GM23338 (cell line): ENCODE measurements around the gene ATP1B3. TPM values are rescaled to one million over a fixed set of nuclear protein-coding genes. Genes with fewer than 3 reads are reported as not detected.

Experiments
- ATAC-seq: fragments of 200-7000 bp; cut with Tn5 transposase; 3 replicates; pipeline ENCODE4 v1.9.1; 2020
- DNase-seq: peaks from one replicate; pipeline ENCODE4 v3.0.0-alpha.2; 2015; ENCODE audit warnings: low spot score
- H2AFZ ChIP-seq: fragments of 200-600 bp; sonication (generic); 2 replicates; pipeline ENCODE4 v1.8.0; 2016; ENCODE audit warnings: antibody characterized with exemption, mild to moderate bottlenecking, moderate library complexity
- H3F3A ChIP-seq: fragments of 200-600 bp; sonication (generic); replicated peaks from 2 replicates; pipeline ENCODE4 v1.8.0; 2017; ENCODE audit warnings: antibody characterized with exemption, mixed run types, low read depth
- H3K27ac ChIP-seq: fragments of 200-600 bp; sonication (generic); 2 replicates; pipeline ENCODE4 v1.6.1; 2016; ENCODE audit warnings: low read depth
- H3K27me3 ChIP-seq: fragments of 200-600 bp; sonication (generic); 2 replicates; pipeline ENCODE4 v1.8.0; 2016; ENCODE audit warnings: mild to moderate bottlenecking, mixed run types, moderate library complexity; ENCODE audit not compliant: insufficient read depth
- H3K36me3 ChIP-seq: fragments of 200-600 bp; sonication (generic); 2 replicates; pipeline ENCODE4 v1.8.0; 2016; ENCODE audit warnings: mild to moderate bottlenecking; ENCODE audit not compliant: insufficient read depth
- H3K4me1 ChIP-seq: fragments of 200-600 bp; sonication (generic); 2 replicates; pipeline ENCODE4 v1.8.0; 2016; ENCODE audit warnings: mild to moderate bottlenecking, moderate library complexity; ENCODE audit not compliant: insufficient read depth
- H3K4me2 ChIP-seq: fragments of 200-600 bp; sonication (generic); 2 replicates; pipeline ENCODE4 v1.7.1; 2017; ENCODE audit warnings: mixed run types
- H3K4me3 ChIP-seq: fragments of 200-600 bp; sonication (generic); 2 replicates; pipeline ENCODE4 v1.6.1; 2016; ENCODE audit warnings: mixed run types
- H3K79me2 ChIP-seq: fragments of 200-600 bp; sonication (generic); replicated peaks from 2 replicates; pipeline ENCODE4 v1.8.0; 2017; ENCODE audit warnings: mild to moderate bottlenecking; ENCODE audit not compliant: insufficient read depth
- H3K9me2 ChIP-seq: fragments of 200-600 bp; sonication (generic); 2 replicates; pipeline ENCODE4 v1.8.0; 2017; ENCODE audit not compliant: insufficient read depth
- H4K20me1 ChIP-seq: fragments of 200-600 bp; sonication (generic); replicated peaks from 2 replicates; pipeline ENCODE4 v1.8.0; 2017; ENCODE audit warnings: mild to moderate bottlenecking; ENCODE audit not compliant: insufficient read depth
- H3K27ac Mint-ChIP-seq: 2 replicates; pipeline ENCODE4 v1.8.0; 2020; ENCODE audit warnings: inconsistent platforms, mild to moderate bottlenecking, moderate library complexity, mixed read lengths
- H3K27me3 Mint-ChIP-seq: 3 replicates; pipeline ENCODE4 v1.8.0; 2022; ENCODE audit warnings: low read depth, mild to moderate bottlenecking, moderate library complexity, mixed read lengths, inconsistent platforms; ENCODE audit not compliant: insufficient read depth, poor library complexity
- H3K36me3 Mint-ChIP-seq: 3 replicates; pipeline ENCODE4 v1.8.0; 2021; ENCODE audit warnings: low read depth, mild to moderate bottlenecking, inconsistent platforms, moderate library complexity, mixed read lengths
- H3K4me1 Mint-ChIP-seq: 3 replicates; pipeline ENCODE4 v1.8.0; 2020; ENCODE audit warnings: mild to moderate bottlenecking, inconsistent platforms, mixed read lengths
- H3K4me3 Mint-ChIP-seq: 3 replicates; pipeline ENCODE4 v1.8.0; 2021; ENCODE audit warnings: moderate library complexity, mild to moderate bottlenecking, inconsistent platforms, mixed read lengths
- H3K9me3 Mint-ChIP-seq: 3 replicates; pipeline ENCODE4 v1.8.0; 2020; ENCODE audit warnings: moderate library complexity, mild to moderate bottlenecking, inconsistent platforms, mixed read lengths
- EZH2 ChIP-seq: fragments of 200-600 bp; sonication (generic); IDR thresholded peaks from one replicate; pipeline ENCODE4 v1.8.0; 2017; ENCODE audit warnings: antibody characterized with exemption, mild to moderate bottlenecking, low read depth; ENCODE audit not compliant: unreplicated experiment
- EZH2phosphoT487 ChIP-seq: fragments of 200-600 bp; sonication (generic); IDR thresholded peaks from one replicate; pipeline ENCODE4 v1.8.1; 2018; ENCODE audit warnings: antibody characterized with exemption; ENCODE audit not compliant: unreplicated experiment
- NANOG ChIP-seq: IDR thresholded peaks from 2 replicates; pipeline ENCODE4 v1.6.1; 2016; ENCODE audit warnings: antibody characterized with exemption, borderline replicate concordance
- POLR2AphosphoS5 ChIP-seq: IDR thresholded peaks from 2 replicates; pipeline ENCODE4 v1.6.1; 2016; ENCODE audit warnings: antibody characterized with exemption, low read depth
- REST ChIP-seq: IDR thresholded peaks from one replicate; pipeline ENCODE4 v1.6.1; 2018; ENCODE audit warnings: antibody characterized with exemption; ENCODE audit not compliant: unreplicated experiment
- STAT1 ChIP-seq: IDR thresholded peaks from one replicate; pipeline ENCODE4 v1.6.1; 2016; ENCODE audit warnings: antibody characterized with exemption; ENCODE audit not compliant: unreplicated experiment
- ZNF331 ChIP-seq: fragments of 250-450 bp; sonication (Bioruptor Pico); IDR thresholded peaks from 2 replicates; pipeline ENCODE4 v1.5.0; 2020; ENCODE audit warnings: low read depth, mild to moderate bottlenecking, moderate library complexity
- ZNF462 ChIP-seq: fragments of 250-450 bp; sonication (Bioruptor Pico); IDR thresholded peaks from 2 replicates; pipeline ENCODE4 v1.5.0; 2020; ENCODE audit warnings: mild to moderate bottlenecking, moderate library complexity
- polyA plus RNA-seq: library from polyadenylated mRNA; unstranded; fragments of >200 nt; fragmentation: Nextera tagmentation; extraction: Ambion mirVana; gene quantifications from 2 replicates; pipeline ENCODE4 v1.2.1, GENCODE V29; 2016
- total RNA-seq: library from RNA; depleted of rRNA; stranded (reverse); fragments of >200 nt; shearing (Covaris generic); gene quantifications from 2 replicates; pipeline ENCODE4 v1.2.3, GENCODE V29; 2014

Gene ATP1B3
- total and polyA plus RNA-seq, 2 experiments from 2014 or later = 135 to 315 TPM

- TF ChIP-seq ZNF462 (CRISPR knock-in tag) = no peak
- no peak for TF ChIP-seq EZH2phosphoT487
- TF ChIP-seq REST = no peak
- TF ChIP-seq STAT1 = no peak
Measured at GRCh38 chr3:141834292-141834691, 42.2 kb upstream of the ATP1B3 start (continued).

DNA sequence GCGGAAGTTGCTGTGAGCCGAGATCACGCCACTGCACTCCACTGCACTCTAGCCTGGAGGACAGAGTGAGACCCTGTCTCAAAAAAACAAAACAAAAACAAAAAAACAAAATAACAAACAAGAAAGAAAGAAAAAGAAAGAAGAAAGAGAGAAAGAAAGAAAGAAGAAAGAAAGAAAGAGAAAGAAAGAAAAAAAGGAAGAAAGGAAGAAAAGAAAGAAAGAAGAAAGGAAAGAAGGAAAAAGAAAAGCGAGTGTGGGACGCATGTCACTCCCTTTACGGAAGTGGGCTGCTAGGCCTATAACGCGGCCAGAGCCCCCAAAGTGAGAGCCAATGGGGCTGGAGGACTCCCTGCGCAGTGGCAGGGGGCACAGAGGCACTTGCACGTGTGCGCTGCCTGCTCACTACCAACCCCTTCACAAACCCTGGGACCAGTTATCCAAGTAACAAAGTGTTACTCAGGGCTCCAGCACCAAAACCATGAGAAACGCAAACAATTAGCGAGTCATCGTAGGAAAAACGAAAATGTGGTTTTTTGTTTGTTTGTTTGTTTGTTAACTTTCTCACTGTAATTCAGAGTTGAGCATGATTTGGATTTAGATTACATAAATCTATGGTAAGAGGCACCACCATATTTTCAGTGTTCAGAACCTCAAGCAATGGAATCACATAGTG, 40.8 kb upstream of the ATP1B3 start:
- Mint-ChIP-seq H3K27ac (no peak overlapping the region), H3K27me3 (peaks cover 5% of the 10 kb centered on the region), H3K4me3 (no peak overlapping the region), H3K36me3 (no peaks in the 10 kb centered on the region), H3K4me1 (peaks cover 9% of the 10 kb centered on the region), H3K9me3 (no peaks in the 10 kb centered on the region; the same call in 2 of the 3 replicates)
- H3F3A ChIP-seq = no peaks in the 10 kb centered on the region
- H3K4me2 ChIP-seq = no peak overlapping the region
- DNase-seq (no peak), ATAC-seq (no peak)
- no peaks in the 10 kb centered on the region for H3K79me2 ChIP-seq
- peaks cover 5% of the 10 kb centered on the region for H3K4me1 ChIP-seq
- H3K27me3 ChIP-seq = no peaks in the 10 kb centered on the region
- H4K20me1 ChIP-seq = no peaks in the 10 kb centered on the region
- H3K27ac ChIP-seq = no peak overlapping the region
- H2AFZ ChIP-seq = peak overlapping the region; percentile 88
- no peaks in the 10 kb centered on the region for H3K9me2 ChIP-seq
- H3K36me3 ChIP-seq = no peaks in the 10 kb centered on the region
- H3K4me3 ChIP-seq = no peak overlapping the region
- no peak for TF ChIP-seq POLR2AphosphoS5
- TF ChIP-seq NANOG = no peak
- TF ChIP-seq EZH2 = no peak
- no peak for TF ChIP-seq ZNF331 (CRISPR knock-in tag)
